ENCODE results near the gene TPBG.

Gene TPBG

GRCh38 chr6:82413868-82414267, 50.3 kb downstream of the TPBG start:
- Histone ChIP-seq H3K4me3 (ENCODE audit: insufficient read depth in 1 of 2, low read depth in 1 of 2, low read length in 2 of 2) (no peak overlapping the region), H3K27me3 (ENCODE audit: control insufficient read depth in 1 of 2, insufficient read depth in 1 of 2, low read length in 2 of 2) (no peaks in the 10 kb centered on the region), H2AFZ (ENCODE audit: low read depth, low read length) (no peak overlapping the region), H3K23ac (ENCODE audit: low read length in 2 of 2) (no peak overlapping the region), H3K79me1 (replicated peaks; ENCODE audit: low read length, poor library complexity, severe bottlenecking) (no peaks in the 10 kb centered on the region), H4K91ac (ENCODE audit: low read length) (no peak overlapping the region), H3K9ac (ENCODE audit: low read length) (no peak overlapping the region), H2BK12ac (ENCODE audit: low read length in 2 of 2) (no peak overlapping the region), H3K14ac (ENCODE audit: low read length in 2 of 2) (no peak overlapping the region), H3K18ac (ENCODE audit: low read depth in 1 of 2, low read length in 2 of 2) (no peak overlapping the region), H2BK15ac (ENCODE audit: low read depth, poor library complexity, severe bottlenecking) (no peak overlapping the region), H2BK5ac (ENCODE audit: low read depth, low read length, poor library complexity, severe bottlenecking) (no peak overlapping the region), H3K9me3 (ENCODE audit: control insufficient read depth, low read length) (no peaks in the 10 kb centered on the region), H2AK5ac (ENCODE audit: low read length, severe bottlenecking) (no peak overlapping the region), H3K27ac (ENCODE audit: low read length, poor library complexity, severe bottlenecking) (no peak overlapping the region), H3K36me3 (ENCODE audit: control insufficient read depth in 1 of 2, insufficient read depth in 2 of 2, low read depth in 1 of 2, low read length in 2 of 2) (peaks cover 0 to 4% of the 10 kb centered on the region in 2 experiments), H2BK120ac (ENCODE audit: low read depth, low read length) (no peak overlapping the region), H3K4ac (ENCODE audit: low read depth in 1 of 2, low read length in 2 of 2) (no peak overlapping the region), H3K4me1 (ENCODE audit: control insufficient read depth, insufficient read depth, low read depth, low read length) (no peaks in the 10 kb centered on the region), H4K8ac (ENCODE audit: low read length) (no peak overlapping the region), H3K4me2 (ENCODE audit: low read length, poor library complexity, severe bottlenecking) (no peak overlapping the region)
- no peak for DNase-seq
- 95% methylated on average over 2 of the region's 2 CpGs for WGBS

GRCh38 chr6:82415820-82416219, 52.2 kb downstream of the TPBG start:
- Histone ChIP-seq H3K27ac (ENCODE audit: low read length, poor library complexity, severe bottlenecking) (no peak overlapping the region), H3K79me1 (replicated peaks; ENCODE audit: low read length, poor library complexity, severe bottlenecking) (no peaks in the 10 kb centered on the region), H3K23ac (ENCODE audit: low read length in 2 of 2) (no peak overlapping the region), H2BK15ac (ENCODE audit: low read depth, poor library complexity, severe bottlenecking) (no peak overlapping the region), H3K27me3 (ENCODE audit: control insufficient read depth in 1 of 2, insufficient read depth in 1 of 2, low read length in 2 of 2) (no peaks in the 10 kb centered on the region), H3K36me3 (ENCODE audit: control insufficient read depth in 1 of 2, insufficient read depth in 2 of 2, low read depth in 1 of 2, low read length in 2 of 2) (no peaks in the 10 kb centered on the region), H2BK12ac (ENCODE audit: low read length in 2 of 2) (no peak overlapping the region), H2BK120ac (ENCODE audit: low read depth, low read length) (no peak overlapping the region), H3K9ac (ENCODE audit: low read length) (no peak overlapping the region), H3K4me1 (ENCODE audit: control insufficient read depth, insufficient read depth, low read depth, low read length) (no peaks in the 10 kb centered on the region), H4K8ac (ENCODE audit: low read length) (no peak overlapping the region), H3K4me2 (ENCODE audit: low read length, poor library complexity, severe bottlenecking) (no peak overlapping the region), H3K4ac (ENCODE audit: low read depth in 1 of 2, low read length in 2 of 2) (no peak overlapping the region), H3K4me3 (ENCODE audit: insufficient read depth in 1 of 2, low read depth in 1 of 2, low read length in 2 of 2) (no peak overlapping the region), H3K18ac (ENCODE audit: low read depth in 1 of 2, low read length in 2 of 2) (no peak overlapping the region), H4K91ac (ENCODE audit: low read length) (no peak overlapping the region), H2BK5ac (ENCODE audit: low read depth, low read length, poor library complexity, severe bottlenecking) (no peak overlapping the region), H3K9me3 (ENCODE audit: control insufficient read depth, low read length) (no peaks in the 10 kb centered on the region), H3K14ac (ENCODE audit: low read length in 2 of 2) (no peak overlapping the region), H2AK5ac (ENCODE audit: low read length, severe bottlenecking) (no peak overlapping the region), H2AFZ (ENCODE audit: low read depth, low read length) (no peak overlapping the region)
- no peak for DNase-seq
- WGBS: 100% methylated on average over 1 of the region's 1 CpG

GRCh38 chr6:82416346-82416745, 52.7 kb downstream of the TPBG start:
- H4K91ac ChIP-seq (ENCODE audit: low read length): no peak overlapping the region
- no peak overlapping the region for H2BK120ac ChIP-seq (ENCODE audit: low read depth, low read length)
- no peak overlapping the region for H3K4me2 ChIP-seq (ENCODE audit: low read length, poor library complexity, severe bottlenecking)
- H2BK15ac ChIP-seq (ENCODE audit: low read depth, poor library complexity, severe bottlenecking): no peak overlapping the region
- H3K9me3 ChIP-seq (ENCODE audit: control insufficient read depth, low read length): no peaks in the 10 kb centered on the region
- H2AFZ ChIP-seq (ENCODE audit: low read depth, low read length): no peak overlapping the region
- H3K27me3 ChIP-seq (ENCODE audit: control insufficient read depth in 1 of 2, insufficient read depth in 1 of 2, low read length in 2 of 2): no peaks in the 10 kb centered on the region
- H3K4ac ChIP-seq (ENCODE audit: low read depth in 1 of 2, low read length in 2 of 2): no peak overlapping the region
- no peak overlapping the region for H3K14ac ChIP-seq (ENCODE audit: low read length in 2 of 2)
- H3K4me1 ChIP-seq (ENCODE audit: control insufficient read depth, insufficient read depth, low read depth, low read length): no peaks in the 10 kb centered on the region
- no peaks in the 10 kb centered on the region for H3K79me1 ChIP-seq (replicated peaks; ENCODE audit: low read length, poor library complexity, severe bottlenecking)
- no peaks in the 10 kb centered on the region for H3K36me3 ChIP-seq (ENCODE audit: control insufficient read depth in 1 of 2, insufficient read depth in 2 of 2, low read depth in 1 of 2, low read length in 2 of 2)
- H4K8ac ChIP-seq (ENCODE audit: low read length): no peak overlapping the region
- H3K27ac ChIP-seq (ENCODE audit: low read length, poor library complexity, severe bottlenecking): no peak overlapping the region
- H2AK5ac ChIP-seq (ENCODE audit: low read length, severe bottlenecking): no peak overlapping the region
- no peak overlapping the region for H2BK12ac ChIP-seq (ENCODE audit: low read length in 2 of 2)
- 75% methylated on average over 2 of the region's 2 CpGs for WGBS
- H2BK5ac ChIP-seq (ENCODE audit: low read depth, low read length, poor library complexity, severe bottlenecking): no peak overlapping the region
- H3K9ac ChIP-seq (ENCODE audit: low read length): no peak overlapping the region
- no peak for DNase-seq
- no peak overlapping the region for H3K4me3 ChIP-seq (ENCODE audit: insufficient read depth in 1 of 2, low read depth in 1 of 2, low read length in 2 of 2)
- H3K23ac ChIP-seq (ENCODE audit: low read length in 2 of 2): no peak overlapping the region
- no peak overlapping the region for H3K18ac ChIP-seq (ENCODE audit: low read depth in 1 of 2, low read length in 2 of 2)
